Inflammatory macrophage treated with lipopolysaccharide for 4 hours (primary cell): ENCODE results near the gene IL13.

Experiments used
- DNase-seq: peaks from one replicate; pipeline ENCODE4 v3.0.0-alpha.2; 2020

IL13 gene

DNA sequence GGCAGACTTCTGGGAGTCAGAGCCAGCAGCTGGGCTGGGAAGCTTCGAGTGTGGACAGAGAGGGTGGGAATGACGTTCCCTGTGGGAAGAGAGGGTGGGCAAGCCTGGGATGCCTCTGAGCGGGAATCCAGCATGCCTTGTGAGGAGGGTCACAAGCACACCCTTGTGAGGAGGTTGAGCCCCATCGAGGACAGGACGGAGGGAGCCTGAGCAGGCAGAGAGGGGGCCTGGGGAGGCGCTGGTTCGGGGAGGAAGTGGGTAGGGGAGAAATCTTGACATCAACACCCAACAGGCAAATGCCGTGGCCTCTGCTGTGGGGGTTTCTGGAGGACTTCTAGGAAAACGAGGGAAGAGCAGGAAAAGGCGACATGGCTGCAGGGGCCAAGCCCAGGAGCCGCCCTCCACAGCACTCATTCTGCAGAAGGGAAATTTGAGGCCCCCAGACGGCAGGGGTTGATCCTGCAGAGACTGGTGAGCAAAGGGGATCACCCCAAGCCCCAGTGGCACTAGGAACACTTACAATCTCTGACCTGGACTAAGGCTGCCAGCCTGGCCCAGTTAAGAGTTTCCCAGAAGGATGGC, 1.1 kb upstream of the IL13 start:
- no peak for DNase-seq

DNA sequence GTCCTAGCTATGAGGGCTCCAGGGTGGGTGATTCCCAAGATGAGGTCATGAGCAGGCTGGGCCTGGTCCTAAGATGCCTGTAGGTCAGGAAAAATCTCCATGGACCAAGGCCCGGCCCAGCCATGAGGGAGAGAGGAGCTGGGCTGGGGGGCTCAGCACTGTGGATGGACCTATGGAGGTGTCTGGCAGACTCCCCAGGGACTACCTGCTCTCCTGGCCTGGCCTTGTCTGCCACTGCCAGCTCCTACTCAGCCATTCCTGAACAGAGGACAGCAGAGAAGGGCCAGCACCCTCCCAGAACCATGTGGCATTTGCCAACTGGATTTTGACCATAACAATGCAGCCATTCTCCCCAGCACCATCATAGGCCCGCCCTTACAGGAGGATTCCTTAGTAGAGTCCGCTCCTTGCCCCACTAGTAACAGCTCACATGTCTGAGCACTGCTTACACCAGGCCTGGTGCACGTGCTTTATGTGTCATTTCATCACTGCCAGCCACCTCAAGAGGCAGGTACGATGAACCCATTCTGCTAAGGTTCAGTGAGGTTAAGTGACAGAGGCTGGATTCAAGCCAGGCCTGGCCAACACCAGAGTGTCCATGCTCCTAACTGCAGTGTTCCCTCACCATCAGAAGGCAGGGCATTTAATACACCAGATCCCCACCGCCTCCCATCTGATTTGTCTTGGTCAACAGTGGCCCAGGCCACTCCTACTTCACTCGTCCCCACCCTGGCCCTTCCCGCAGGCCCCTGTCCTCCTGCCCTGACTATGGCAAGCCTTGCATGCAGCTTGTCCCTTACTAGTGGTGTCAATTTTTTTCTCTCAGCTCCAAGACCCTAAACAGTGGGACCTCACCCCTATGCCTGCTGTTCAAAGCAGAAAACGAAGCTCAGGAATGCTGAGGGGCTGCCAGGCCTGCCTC, 669 bp downstream of the IL13 start:
- no peak for DNase-seq

DNA sequence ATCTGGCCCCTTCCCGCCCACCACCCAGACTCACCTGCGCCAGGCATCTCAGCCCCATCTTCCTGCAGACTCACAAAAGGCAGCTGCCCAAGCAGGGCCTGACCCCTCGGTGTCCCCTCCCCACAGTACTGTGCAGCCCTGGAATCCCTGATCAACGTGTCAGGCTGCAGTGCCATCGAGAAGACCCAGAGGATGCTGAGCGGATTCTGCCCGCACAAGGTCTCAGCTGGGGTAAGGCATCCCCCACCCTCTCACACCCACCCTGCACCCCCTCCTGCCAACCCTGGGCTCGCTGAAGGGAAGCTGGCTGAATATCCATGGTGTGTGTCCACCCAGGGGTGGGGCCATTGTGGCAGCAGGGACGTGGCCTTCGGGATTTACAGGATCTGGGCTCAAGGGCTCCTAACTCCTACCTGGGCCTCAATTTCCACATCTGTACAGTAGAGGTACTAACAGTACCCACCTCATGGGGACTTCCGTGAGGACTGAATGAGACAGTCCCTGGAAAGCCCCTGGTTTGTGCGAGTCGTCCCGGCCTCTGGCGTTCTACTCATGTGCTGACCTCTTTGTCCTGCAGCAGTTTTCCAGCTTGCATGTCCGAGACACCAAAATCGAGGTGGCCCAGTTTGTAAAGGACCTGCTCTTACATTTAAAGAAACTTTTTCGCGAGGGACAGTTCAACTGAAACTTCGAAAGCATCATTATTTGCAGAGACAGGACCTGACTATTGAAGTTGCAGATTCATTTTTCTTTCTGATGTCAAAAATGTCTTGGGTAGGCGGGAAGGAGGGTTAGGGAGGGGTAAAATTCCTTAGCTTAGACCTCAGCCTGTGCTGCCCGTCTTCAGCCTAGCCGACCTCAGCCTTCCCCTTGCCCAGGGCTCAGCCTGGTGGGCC, 1.9 kb downstream of the IL13 start:
- no peak for DNase-seq

DNA sequence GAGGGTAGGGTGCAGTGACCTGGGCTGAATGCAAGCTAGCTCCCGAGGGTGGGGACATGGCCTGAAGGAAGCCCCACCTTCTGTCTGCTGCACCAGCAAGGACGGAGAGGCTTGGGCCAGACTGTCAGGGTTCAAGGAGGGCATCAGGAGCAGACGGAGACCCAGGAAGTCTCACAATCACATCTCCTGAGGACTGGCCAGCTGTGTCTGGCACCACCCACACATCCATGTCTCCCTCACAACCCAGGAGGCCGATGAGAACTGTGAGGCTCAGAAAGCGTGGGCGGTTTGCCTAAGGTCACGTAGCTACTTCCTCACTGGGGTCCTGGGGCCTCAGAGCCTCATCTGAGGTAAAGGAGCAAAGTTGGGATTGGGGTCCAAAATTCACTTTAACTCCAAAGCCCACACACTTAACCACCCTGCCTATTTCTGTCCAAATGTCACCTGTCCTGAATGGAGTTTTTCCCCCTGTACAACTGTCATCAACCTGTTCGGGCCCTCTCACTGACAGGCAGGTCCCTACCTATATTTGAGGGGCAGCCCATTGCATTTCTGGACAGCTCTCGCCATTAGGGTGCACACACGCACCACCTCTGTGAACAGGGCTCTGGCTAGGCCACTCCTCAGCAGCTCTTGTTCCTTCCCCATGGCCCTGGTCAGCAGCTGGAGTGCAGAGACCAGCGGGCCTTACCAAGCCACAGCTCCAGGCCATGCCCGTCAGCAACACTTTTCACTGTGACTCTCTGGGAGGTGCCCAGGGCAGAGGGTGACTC, 3.4 kb downstream of the IL13 start:
- peak; percentile 38 for DNase-seq

DNA sequence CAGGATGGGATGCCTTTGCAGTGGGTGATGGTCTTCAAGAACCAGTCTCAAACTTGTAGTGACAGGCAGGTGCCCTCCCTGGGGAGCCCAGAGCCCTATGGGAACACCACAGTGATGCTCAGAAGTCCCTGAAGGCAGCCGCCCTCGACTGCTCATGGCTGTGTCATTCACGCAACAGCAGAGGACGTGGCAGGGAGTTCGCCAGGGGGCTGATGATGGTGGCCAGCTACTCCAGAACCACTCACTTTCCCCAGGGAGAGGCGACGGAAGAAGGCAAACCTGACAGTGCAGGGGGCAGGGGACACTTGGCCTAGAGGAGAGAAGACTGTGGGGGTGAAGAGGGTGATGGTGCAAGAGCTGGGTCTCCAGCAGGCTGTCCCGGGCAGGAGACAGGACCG, 4.0 kb downstream of the IL13 start:
- no peak for DNase-seq

DNA sequence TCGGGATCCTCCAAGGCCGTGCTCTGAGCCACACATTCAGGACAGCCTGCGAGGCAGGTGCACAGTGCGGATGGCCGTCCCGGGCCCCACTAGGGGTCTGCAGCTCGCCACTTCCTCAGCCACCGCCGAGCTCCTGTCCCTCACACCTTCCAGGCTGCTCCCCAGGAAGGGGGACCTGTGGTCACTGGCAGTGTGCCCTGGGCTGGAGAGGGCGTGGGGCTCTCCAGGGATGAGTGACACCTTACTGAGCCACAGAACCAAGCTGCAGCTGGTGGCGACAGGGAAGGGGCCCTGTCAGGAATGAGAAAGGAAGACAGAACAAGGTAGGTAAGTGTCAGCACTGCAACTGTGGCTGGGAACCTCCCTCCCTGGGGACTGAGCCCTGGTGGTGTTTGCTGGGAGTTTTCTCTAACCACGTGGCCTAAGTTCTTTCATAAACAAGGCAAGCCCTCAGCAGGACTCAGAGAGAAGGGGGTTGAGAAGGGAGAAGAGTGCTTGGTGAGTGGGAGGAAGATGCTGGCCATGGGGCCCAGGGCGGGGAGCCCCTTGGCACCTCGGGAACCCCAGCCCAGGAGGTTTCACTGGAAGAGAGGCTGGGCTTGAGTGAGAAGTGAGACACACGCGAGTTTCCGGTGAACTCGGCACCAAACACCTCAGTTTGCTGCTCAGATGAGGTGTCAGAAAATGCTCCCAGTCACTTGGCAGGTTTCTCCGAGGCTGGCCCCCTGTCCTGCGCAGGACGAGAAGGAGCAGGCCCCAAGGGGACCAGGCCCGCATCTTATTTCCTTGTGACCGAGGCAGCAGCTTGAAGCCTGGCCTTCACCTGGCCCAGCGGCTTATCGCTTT, 5.2 kb downstream of the IL13 start:
- DNase-seq, result no peak

DNA sequence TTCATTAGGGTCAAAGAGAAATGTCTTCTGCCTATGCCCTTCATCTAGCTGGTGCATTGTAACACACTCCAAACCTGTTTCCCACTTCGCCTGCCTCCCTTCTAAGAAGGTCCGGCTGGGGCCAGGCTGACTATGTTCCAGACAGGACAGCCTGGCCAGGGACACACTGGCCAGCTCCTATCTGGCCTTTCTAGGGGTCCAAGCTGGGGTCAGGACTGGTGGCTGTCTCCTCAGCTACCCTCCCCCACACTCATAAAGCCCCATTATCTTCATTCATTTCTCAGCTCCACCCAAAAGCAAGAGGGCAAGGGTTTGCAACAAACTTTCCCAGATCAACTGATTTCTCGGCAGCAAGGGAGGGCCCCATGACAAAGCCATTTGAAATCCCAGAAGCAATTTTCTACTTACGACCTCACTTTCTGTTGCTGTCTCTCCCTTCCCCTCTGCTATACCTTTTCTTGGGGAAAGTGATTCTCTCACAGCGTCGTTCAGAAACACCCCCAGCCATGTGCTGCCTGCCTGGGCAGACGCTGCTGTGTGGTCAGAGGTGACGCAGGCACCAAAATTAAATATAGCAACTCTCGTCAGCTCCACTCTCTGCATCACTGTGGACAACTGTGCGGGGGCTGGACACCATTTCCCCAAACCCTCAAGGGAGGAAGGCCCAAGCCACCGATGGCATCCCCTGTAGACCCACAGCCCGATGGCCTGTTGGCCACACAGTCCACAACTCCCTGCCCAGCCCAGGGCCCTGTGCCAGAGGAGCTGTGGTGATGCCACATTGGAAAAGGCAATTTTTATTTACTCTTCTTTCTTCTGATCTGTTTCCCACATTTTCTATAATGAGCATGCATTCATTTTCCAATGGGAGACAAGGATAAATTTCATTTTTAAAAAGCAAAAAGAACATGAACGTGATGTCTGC, 6.1 kb downstream of the IL13 start:
- no peak for DNase-seq

DNA sequence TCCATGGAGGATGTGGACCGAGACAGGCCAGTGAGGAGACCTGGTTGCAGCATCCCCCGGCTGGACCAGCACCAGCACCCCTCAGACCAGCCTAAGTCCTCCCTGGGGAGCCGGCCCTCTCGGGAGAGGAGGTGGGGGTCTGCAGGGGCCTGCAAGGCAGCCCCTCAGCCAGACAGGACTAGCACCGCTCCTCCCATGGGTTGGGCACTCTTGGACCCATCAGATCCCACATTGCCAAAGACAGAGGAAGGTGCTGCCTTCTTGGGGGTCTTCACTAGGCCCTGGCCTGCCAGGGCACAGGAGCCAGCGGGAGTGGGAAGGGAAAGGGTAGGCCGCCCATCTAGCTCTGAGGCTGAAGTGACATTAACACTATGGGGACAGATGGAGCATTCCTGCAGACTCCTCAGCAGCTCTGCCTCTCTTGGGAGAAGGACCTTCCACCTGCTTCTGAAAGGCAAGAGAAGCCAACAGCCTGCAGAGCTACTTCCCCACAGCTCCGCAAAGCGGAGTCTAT, 6.8 kb downstream of the IL13 start:
- DNase-seq, result no peak

DNA sequence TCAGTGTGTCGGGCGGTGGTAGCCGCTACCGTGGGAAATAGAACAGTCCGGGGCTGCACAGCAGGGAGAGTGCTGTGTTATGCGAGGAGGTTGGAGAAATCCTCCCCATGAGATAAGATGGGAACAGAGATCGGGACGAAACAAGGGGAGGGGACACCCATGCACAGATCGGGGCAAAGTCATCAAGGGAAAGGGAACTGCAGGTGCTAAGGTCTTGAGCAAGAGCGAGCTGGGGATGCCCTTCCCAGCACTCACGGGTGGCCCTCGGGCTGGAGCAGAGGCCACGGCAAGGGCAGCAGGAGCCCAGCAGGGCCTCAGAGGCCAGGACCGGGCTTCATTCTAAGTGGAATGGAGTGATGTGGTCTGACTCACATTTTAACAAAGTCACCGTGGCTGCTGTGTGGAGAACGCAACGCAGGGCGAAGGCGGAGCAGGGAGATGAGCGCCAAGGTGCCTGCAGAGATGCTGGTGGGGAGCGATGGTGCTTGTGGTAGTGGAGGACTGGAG, 7.7 kb downstream of the IL13 start:
- no peak for DNase-seq

DNA sequence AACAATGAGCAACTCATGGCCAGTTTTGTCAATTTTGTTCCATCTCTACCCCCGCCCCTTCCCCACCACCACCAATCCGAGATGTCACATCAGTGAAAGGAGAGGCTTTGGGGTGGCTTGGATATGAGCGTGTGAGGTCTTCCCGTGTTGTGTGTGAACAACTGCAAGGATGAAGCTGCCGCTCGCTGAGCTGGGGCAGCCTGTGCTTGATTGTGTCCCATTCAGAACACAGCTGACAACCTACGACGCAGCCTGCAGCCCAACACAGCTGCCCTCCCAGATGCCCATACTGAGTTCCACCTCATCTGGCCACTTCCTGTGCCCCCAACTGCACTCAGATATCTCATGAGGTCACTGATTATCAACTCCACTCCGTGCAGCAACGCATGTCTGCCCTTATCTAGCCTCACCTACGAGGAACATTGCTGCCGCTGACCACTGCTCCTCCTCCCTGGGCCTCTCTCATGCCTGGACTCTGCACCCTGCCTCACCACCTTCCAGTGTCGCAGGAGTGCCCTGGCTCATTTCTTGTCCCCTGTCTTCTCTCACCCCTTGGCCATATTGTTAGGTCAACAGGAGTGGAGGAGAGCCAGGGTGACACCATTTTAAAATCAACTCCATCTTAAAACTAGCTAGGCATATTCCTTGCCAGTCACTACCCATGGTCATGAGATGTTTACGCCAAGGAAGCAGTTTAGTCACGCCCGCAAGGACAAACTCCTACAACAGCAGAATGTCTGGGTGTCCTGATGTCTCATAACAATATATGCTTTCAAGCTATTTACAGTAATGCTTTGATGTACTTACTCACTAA, 8.5 kb downstream of the IL13 start:
- no peak for DNase-seq

DNA sequence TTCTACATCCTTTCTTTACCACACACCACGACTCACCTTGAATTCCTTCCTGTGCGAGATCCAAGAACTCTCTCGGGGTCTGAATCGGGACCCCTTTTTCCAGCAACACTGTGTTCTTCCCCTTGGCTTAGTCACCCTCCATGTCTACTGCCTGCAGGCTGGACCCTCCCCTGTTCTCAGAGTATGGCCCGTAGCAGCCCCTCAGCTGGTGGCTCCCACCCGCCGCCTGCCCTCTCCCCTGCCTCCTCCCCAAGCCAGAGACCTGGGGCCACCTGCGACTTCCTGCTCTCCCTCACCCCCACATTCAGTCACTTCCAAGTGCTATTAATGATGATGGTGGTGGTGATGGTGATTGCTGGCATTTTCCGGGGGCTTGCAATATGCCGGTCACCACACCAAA, 9.3 kb downstream of the IL13 start:
- DNase-seq, result no peak

DNA sequence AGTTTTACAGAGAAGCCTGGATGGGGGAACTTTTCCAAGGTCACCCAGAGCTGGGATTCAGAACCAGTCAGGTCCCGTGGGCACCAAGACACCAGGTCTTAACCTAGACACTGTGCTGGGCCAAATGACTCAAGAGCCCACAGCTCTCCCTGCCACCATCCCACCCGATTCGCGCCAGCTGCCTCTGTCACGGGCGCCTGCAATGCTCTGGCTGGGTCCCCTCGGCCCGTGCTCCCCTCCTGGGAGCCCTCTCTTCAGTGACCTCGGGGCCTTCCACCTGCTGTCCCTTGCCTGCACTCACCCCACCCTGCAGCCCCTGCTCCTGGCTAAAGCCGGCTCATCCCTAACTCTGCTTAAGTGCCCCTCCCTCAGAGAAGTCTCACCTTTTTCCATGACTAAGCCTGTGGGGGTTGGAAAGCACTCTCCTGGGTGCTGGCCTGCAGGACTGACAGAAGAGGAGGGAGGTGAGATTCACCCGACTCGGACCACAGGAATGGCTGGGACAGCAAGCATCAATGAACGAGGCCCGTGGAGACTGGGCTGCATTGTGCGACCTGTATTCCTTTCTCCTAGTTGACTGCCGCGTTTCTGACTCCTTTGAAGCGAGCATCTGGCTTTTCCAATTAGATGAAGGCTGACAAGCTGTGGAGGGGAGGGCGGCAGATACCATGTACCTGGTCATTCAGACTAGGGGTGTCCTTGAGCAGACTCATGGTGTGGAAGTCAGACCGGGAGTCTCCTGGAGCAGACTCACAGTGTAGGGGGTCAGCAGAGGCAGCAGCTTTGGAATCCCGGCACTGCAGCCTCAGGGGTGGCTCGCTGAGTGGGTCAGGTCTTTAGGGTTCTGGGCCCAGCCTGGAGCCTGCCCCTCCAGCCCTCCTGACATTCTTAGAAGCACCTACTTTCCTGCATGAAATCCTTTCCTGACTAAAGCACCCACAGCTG, 10.1 kb downstream of the IL13 start:
- DNase-seq, result no peak

DNA sequence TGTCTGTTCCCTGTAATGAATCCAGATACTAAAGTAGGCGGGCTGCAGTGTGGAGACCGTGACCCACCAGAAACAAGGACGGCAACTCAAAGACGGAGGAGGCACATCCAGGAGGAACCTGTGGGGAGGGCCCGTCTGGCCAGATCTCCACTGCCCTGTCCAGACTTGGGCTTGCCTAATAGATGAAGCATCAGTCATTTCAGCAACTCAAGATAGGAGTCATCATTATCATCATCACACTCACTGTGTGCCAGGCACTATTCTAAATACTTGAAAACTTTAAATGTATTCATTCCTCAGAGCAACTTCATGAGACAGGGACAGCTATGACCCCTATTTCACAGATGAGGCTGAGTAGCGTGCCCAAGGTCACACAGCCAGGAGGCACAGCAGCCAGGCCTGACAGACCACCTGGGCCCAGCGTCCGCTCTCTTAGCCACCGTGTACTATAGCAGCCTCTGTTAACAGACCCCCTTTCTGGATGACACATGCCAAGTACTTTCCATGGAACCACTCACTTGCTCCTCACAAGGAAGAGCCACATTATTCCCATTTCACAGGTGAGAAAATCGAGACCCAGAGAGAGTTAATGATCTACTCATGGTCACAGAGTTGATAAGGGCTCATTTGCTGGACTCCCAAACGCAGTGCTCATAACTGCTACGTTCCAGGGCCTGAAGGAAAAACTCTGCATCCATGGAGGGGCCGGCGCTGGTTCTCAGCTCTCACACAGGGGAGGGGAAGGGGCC, 10.9 kb downstream of the IL13 start:
- DNase-seq, result no peak

DNA sequence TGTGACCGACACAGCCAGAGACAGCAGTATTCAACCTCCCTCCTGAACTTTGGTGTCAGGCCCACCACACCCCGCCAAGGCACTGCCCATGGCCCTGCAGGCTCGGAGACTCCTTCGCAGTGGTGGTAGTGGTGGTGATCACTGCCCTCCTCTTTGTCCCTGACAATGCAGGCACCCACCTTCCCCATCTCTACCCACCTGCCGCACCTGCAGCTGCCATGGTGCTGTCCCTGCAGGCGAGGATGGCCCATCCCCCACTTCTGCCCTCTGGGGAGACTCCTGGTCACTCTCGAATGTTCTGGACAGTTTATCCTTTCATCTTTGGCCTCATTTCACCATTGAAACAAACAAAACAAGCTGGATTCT, 11.5 kb downstream of the IL13 start:
- no peak for DNase-seq

DNA sequence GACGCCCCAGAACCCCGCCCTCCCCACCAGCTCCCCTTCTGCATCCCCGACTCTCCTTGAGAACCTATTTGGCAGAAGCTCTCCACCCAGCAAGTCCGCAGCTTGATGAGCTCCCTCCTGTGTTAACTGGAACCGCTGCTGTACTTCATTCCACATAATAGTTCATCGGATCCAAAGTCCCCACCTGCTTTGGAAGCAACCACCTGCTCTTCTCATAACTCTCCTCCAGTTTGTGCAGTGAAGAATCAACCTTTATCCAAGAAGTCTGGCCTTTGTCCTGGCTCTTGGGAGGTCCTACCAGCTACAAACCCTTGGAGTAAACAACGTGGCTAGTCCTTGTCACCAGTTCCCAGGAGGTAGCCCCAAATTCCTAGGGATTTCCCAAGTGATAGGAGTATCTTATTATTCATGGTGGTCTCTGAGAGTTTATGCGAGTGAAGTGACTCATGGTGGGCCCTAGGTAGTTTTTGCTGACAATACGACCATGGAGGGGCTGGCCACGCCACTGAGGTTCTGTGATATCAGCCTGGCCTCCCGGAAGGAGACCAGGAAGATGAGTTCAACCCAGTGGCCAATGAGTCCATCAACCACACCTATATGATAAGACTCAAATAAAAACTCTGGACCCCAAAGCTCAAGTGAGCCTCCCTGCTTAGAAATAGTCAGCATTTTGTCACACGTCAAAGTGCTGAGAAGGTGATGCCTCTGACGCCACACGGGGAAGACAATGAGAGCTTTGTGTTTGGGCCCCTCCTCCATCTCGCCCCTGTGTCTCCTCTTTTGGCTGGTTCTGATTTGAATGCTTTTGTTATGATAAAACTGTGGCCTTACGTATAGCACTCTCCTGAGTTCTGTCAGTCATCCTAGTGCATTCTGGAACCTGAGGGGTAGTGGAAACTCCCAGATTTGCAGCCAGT, 12.3 kb downstream of the IL13 start:
- DNase-seq, result no peak

DNA sequence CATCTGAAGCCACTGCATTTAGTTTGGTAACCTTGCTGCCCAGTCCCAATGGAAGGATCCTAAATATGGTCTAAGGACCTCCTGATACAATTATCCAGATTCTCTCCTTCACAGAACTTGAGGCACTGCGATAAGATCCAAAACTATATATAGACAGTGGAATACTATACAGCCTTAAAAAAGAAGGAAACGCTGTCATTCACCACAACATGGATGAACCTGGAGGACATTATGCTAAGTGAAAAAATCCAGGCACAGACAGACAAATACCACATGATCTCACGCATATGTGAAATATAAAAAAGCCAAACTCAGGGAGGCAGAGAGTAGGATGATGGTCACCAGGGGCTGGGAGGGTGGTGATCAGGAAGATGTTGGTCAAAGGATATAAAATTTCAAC, 13.0 kb downstream of the IL13 start:
- no peak for DNase-seq
